HG02798 (cell line): ENCODE results near the gene POLE.

Experiments used
- ATAC-seq: cut with Tn5 transposase; IDR thresholded peaks from one replicate; pipeline ENCODE4 v1.9.1; 2021; ENCODE audit warnings: mild to moderate bottlenecking; ENCODE audit not compliant: unreplicated experiment, poor library complexity

POLE gene

GRCh38 chr12:132677492-132677891, 9.7 kb downstream of the POLE start:
- no peak for ATAC-seq

GRCh38 chr12:132675757-132676432, 11.2 kb downstream of the POLE start:
- ATAC-seq: no peak

- no peak for ATAC-seq
These were observed 12.6 kb downstream of the POLE start for GRCh38 chr12:132674561-132674960.

- ATAC-seq: no peak
These were observed 13.6 kb downstream of the POLE start for GRCh38 chr12:132673288-132674179.

GRCh38 chr12:132672678-132673077, 14.5 kb downstream of the POLE start:
- ATAC-seq: no peak

- ATAC-seq: no peak
These were observed 15.0 kb downstream of the POLE start for GRCh38 chr12:132672116-132672515.

- no peak for ATAC-seq
These were observed 17.8 kb downstream of the POLE start for GRCh38 chr12:132669166-132669879.

GRCh38 chr12:132668191-132669088, 18.7 kb downstream of the POLE start:
- no peak for ATAC-seq

- no peak for ATAC-seq
These were observed 21.3 kb downstream of the POLE start for GRCh38 chr12:132665794-132666193.

GRCh38 chr12:132665149-132665491, 22.0 kb downstream of the POLE start:
- ATAC-seq: no peak

- no peak for ATAC-seq
These were observed 22.7 kb downstream of the POLE start for GRCh38 chr12:132664206-132665148.

GRCh38 chr12:132662901-132663755, 24.0 kb downstream of the POLE start:
- ATAC-seq: no peak

GRCh38 chr12:132661972-132662371, 25.2 kb downstream of the POLE start:
- no peak for ATAC-seq

- no peak for ATAC-seq
These were observed 26.1 kb downstream of the POLE start for GRCh38 chr12:132660996-132661395.

GRCh38 chr12:132660052-132660451, 27.1 kb downstream of the POLE start:
- no peak for ATAC-seq

GRCh38 chr12:132659146-132659545, 28.0 kb downstream of the POLE start:
- ATAC-seq: no peak

GRCh38 chr12:132658149-132658894, 28.8 kb downstream of the POLE start:
- ATAC-seq: no peak
